Duodenal mucosa (tissue), 2 donors: Measurements from ENCODE around the gene ALDH3B1.
A peak's percentile ranks its signal among the peaks of the same experiment; 100 is the strongest.

Experiments
- H3K27ac ChIP-seq: one replicate; pipeline ENCODE4 v1.7.0; 2013; ENCODE audit warnings: low read depth, low read length
- H3K27me3 ChIP-seq, 2 donors: one replicate each; pipeline ENCODE4 v1.7.0; 2013; ENCODE audit warnings: low read length in 2 of 2, control low read depth in 1 of 2; ENCODE audit not compliant: insufficient read depth in 2 of 2, control insufficient read depth in 1 of 2
- H3K36me3 ChIP-seq, 2 donors: one replicate each; pipeline ENCODE4 v1.7.0; 2013; ENCODE audit warnings: low read length in 2 of 2, control low read depth in 1 of 2; ENCODE audit not compliant: insufficient read depth in 2 of 2, control insufficient read depth in 1 of 2
- H3K4me1 ChIP-seq, 2 donors: one replicate each; pipeline ENCODE4 v1.7.0; 2013; ENCODE audit warnings: low read length in 2 of 2, control low read depth in 1 of 2; ENCODE audit not compliant: insufficient read depth in 2 of 2, control insufficient read depth in 1 of 2
- H3K4me3 ChIP-seq, 2 donors: one replicate each; pipeline ENCODE4 v1.7.0; 2013; ENCODE audit warnings: low read length in 2 of 2, low read depth in 1 of 2
- H3K9ac ChIP-seq, 2 donors: one replicate each; pipeline ENCODE4 v1.7.0; 2013; ENCODE audit warnings: low read length in 2 of 2, low read depth in 1 of 2
- H3K9me3 ChIP-seq, 2 donors: one replicate each; pipeline ENCODE4 v1.7.0; 2013; ENCODE audit warnings: low read length in 2 of 2, control low read depth in 1 of 2; ENCODE audit not compliant: control insufficient read depth in 1 of 2

Gene ALDH3B1

DNA sequence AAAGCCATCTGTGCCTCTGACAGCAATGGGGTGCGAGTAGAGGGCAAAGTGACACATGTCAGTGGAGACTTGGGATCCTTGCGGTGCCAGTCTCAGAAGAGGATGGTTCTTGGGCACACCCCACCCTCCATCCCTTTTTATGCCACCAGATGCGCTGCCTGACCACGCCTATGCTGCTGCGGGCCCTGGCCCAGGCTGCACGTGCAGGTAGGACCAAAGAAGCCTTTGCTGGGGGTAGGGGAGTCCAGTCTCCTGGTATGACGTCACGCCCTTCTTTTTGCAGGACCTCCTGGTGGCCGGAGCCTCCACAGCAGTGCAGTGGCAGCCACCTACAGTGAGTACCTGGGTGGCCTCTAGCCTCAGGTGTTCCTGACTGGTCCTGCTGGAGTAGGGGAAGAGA, 21.9 kb downstream of the ALDH3B1 start:
- Histone ChIP-seq H3K4me3 (peak overlapping the region in 1 of 2 donors; percentile 97), H3K27me3 (no peaks in the 10 kb centered on the region), H3K4me1 (peaks cover 15 to 37% of the 10 kb centered on the region in 2 donors), H3K9ac (peak overlapping the region; percentile 20 to 88), H3K27ac (no peak overlapping the region), H3K9me3 (no peaks in the 10 kb centered on the region), H3K36me3 (peaks cover 20 to 38% of the 10 kb centered on the region in 2 donors)

DNA sequence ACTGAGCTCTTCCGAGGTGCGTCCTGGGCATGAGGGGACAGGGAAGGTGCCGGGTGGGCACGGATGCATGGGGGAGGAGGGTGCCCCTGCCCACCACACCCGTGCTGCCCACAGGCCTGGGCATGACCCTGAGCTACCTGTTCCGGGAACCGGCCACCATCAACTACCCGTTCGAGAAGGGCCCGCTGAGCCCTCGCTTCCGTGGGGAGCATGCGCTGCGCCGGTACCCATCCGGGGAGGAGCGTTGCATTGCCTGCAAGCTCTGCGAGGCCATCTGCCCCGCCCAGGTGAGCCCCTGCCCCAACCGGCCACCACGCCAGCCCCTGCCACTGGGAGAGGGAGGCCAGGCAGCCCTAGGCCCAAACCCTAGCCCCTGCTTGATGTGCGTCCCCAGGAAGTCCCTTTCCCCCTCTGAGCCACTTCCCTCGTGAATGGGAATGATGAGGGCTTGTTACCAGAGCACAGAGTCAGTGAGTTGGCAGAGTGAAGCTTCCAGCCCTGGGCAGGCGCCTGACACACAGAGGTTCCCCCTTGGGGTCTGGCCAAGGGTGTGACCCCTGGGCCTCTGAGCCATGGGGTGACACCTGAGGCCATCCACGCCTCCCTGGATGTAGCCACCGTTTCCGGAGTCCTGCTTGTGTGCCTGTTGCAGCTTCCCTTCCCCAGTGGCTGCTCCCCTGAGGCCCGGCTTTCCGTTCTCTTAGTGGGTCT, 23.0 kb downstream of the ALDH3B1 start:
- Histone ChIP-seq H3K9me3 (no peaks in the 10 kb centered on the region), H3K4me3 (no peak overlapping the region), H3K27me3 (no peaks in the 10 kb centered on the region), H3K36me3 (peaks cover 20 to 27% of the 10 kb centered on the region in 2 donors), H3K9ac (no peak overlapping the region), H3K27ac (no peak overlapping the region), H3K4me1 (peaks cover 24 to 48% of the 10 kb centered on the region in 2 donors)

DNA sequence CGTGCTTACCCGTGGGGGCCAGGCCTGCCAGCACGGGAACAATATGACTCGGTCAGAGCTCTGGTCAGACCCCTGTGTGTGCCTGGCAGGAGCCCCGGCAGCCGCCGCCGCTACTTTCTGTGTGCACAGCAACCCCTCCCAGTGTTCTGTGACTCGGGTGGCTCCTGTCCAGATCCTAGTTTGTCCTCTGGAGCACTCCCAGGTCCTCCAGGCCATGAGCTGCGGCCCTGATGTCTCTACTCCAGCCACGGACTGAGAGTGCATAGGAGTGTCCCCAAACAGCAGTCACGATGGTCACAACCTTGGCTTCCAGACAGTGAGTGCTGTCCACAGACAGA, 23.6 kb downstream of the ALDH3B1 start:
- no peaks in the 10 kb centered on the region for H3K27me3 ChIP-seq
- no peaks in the 10 kb centered on the region for H3K9me3 ChIP-seq
- H3K9ac ChIP-seq, result no peak overlapping the region
- peaks cover 20 to 27% of the 10 kb centered on the region in 2 donors for H3K36me3 ChIP-seq
- no peak overlapping the region for H3K27ac ChIP-seq
- no peak overlapping the region for H3K4me3 ChIP-seq
- peaks cover 29 to 54% of the 10 kb centered on the region in 2 donors for H3K4me1 ChIP-seq

DNA sequence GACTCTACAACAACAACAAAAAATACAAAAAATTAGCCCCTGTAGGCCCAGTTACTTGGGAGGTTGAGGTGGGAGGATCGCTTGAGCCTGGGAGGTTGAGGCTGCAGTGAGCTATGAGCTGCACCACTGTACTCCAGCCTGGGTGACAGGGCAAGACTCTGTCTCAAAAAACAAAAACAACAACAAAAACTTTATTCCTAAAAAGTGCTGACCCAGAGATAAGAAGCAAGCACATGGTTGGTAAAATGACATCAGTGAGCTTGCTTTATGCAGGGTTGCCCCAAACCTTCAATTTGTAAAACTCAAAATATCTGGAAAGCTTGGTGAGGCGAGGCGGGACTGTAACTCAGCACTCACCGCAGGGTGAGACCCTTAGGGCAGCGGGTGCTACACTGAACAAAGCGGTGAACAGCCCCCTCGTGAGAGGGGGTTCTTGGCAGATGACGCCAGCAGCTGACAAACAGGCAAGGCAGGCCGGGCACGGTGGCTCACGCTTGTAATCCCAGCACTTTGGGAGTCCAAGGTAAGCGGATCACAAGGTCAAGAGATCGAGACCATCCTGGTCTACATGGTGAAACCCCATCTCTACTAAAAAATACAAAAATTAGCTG, 25.2 kb downstream of the ALDH3B1 start:
- Histone ChIP-seq H3K27ac (no peak overlapping the region), H3K27me3 (no peaks in the 10 kb centered on the region), H3K9ac (no peak overlapping the region), H3K4me3 (no peak overlapping the region), H3K36me3 (peaks cover 20 to 27% of the 10 kb centered on the region in 2 donors), H3K9me3 (no peaks in the 10 kb centered on the region), H3K4me1 (peaks cover 30 to 53% of the 10 kb centered on the region in 2 donors)

DNA sequence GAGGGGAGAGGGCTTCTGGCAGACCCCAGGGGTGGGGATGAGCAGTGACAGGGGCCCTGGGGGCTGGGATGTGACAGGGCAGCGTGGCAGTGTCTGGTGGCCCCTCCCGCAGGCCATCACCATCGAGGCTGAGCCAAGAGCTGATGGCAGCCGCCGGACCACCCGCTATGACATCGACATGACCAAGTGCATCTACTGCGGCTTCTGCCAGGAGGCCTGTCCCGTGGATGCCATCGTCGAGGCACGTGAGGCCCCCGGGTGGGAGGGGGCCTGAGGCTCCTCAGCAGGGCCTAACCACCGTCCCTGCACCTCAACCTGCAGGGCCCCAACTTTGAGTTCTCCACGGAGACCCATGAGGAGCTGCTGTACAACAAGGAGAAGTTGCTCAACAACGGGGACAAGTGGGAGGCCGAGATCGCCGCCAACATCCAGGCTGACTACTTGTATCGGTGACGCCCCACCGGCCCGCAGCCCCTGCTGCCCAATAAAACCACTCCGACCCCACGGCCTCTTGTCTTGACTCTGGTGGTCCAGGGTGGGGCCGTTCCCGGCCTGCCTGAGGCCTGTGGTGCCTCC, 26.1 kb downstream of the ALDH3B1 start:
- Histone ChIP-seq H3K9ac (peak overlapping the region; percentile 47 to 85), H3K4me3 (no peak overlapping the region), H3K9me3 (no peaks in the 10 kb centered on the region), H3K27ac (peak overlapping the region; percentile 73), H3K36me3 (peaks cover 20 to 27% of the 10 kb centered on the region in 2 donors), H3K27me3 (no peaks in the 10 kb centered on the region), H3K4me1 (peaks cover 35 to 56% of the 10 kb centered on the region in 2 donors)

DNA sequence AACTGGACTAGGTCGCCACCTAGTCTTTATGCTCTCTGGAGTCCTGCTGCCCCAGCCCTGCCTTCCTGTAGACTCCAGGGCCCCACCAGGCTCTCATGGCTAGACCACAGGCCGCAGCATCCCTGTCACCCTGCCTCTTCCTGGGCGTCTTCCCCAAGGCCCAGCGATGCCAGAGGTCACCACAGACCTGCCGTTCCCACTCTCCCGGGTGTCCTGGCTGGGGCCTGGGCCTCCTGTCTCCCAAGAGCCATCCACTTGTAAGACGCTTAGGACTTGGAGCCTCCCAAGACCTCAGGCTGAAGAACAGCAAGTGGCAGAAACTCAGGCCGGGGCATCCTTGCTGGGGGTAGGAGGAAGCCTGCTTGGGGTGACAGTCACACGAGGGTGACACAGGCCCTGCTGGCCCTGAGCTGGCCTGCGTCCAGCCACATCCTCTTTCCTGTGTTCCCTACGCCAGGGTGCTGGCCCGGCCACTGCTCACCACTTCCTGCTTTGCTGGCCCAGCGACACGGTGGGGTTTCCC, 26.7 kb downstream of the ALDH3B1 start:
- H3K27me3 ChIP-seq, result no peaks in the 10 kb centered on the region
- peaks cover 20 to 32% of the 10 kb centered on the region in 2 donors for H3K36me3 ChIP-seq
- H3K9ac ChIP-seq, result peak overlapping the region; percentile 47 to 85
- H3K9me3 ChIP-seq, result no peaks in the 10 kb centered on the region
- peak overlapping the region; percentile 73 for H3K27ac ChIP-seq
- peaks cover 35 to 56% of the 10 kb centered on the region in 2 donors for H3K4me1 ChIP-seq
- no peak overlapping the region for H3K4me3 ChIP-seq

DNA sequence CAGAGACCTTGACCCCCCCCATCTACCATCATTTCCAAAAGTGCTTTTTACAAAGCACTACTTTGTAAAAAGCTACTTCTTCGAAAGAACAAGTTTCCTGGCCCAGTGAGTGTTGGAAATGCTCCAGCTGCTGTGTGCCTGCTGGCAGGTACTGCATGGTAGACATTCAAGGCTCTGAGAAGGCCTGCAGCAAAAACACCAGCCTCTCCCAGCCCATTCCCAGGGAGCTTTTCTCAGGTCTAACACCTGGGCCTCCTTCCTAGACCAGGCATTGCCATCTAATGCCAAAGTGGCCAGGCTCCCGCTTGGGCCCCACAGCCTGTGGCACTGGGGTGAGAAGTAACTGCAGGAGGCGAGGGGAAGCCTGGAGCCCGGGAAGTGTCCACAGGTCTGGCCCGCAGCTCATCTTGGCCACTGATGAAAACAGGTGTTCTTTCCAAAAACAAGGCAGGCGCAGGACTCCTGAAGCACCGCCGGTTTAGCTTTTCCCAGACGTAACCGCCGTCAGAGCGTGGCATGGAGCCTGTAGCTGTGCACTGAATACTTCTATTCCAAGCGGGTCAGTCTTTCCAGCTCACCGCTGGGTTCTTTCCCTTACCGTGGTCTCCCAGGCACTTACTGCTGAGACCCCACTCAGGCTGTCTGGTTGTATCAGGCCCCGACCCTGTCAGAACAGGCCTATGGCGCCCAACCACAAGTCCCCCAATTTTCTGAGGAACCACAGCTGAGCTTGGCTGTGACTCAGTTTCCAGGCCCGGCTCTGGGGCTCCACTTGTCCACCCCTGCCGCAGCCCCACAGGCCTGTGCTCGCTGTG, 27.5 kb downstream of the ALDH3B1 start:
- Histone ChIP-seq H3K9ac (peak overlapping the region; percentile 85 to 94), H3K27ac (peak overlapping the region; percentile 73), H3K4me1 (peaks cover 32 to 50% of the 10 kb centered on the region in 2 donors), H3K36me3 (peaks cover 16 to 29% of the 10 kb centered on the region in 2 donors), H3K9me3 (no peaks in the 10 kb centered on the region), H3K4me3 (peak overlapping the region in 1 of 2 donors; percentile 87), H3K27me3 (no peaks in the 10 kb centered on the region)

DNA sequence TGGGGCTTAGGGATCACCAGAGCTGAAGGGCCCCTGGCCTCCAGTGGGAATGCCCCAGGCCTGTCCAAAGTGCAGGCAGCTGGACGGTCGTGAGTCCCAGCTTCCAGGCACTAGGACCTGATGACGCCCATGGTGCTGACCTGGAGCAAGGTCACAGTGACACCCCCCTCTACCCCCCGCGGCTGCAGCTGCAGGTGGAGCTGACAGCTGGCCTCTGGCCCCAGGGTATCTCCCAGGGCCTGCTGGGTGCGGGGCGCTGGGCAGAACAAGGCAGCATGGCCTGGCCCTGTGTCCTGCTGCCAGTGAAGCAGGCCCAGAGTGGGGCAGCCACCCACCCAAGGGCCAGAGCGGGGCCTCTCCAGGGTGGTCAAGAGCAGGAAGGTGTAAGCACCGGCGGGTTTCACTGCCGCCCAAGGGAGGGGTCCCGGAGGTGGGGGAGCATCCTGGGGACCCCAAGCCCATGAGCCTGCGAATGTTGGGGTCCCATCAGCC, 28.1 kb downstream of the ALDH3B1 start:
- Histone ChIP-seq H3K36me3 (peaks cover 10 to 27% of the 10 kb centered on the region in 2 donors), H3K4me3 (peak overlapping the region; percentile 87 to 92), H3K9me3 (no peaks in the 10 kb centered on the region), H3K9ac (peak overlapping the region; percentile 85 to 94), H3K4me1 (peaks cover 37 to 55% of the 10 kb centered on the region in 2 donors), H3K27me3 (no peaks in the 10 kb centered on the region), H3K27ac (peak overlapping the region; percentile 83)

DNA sequence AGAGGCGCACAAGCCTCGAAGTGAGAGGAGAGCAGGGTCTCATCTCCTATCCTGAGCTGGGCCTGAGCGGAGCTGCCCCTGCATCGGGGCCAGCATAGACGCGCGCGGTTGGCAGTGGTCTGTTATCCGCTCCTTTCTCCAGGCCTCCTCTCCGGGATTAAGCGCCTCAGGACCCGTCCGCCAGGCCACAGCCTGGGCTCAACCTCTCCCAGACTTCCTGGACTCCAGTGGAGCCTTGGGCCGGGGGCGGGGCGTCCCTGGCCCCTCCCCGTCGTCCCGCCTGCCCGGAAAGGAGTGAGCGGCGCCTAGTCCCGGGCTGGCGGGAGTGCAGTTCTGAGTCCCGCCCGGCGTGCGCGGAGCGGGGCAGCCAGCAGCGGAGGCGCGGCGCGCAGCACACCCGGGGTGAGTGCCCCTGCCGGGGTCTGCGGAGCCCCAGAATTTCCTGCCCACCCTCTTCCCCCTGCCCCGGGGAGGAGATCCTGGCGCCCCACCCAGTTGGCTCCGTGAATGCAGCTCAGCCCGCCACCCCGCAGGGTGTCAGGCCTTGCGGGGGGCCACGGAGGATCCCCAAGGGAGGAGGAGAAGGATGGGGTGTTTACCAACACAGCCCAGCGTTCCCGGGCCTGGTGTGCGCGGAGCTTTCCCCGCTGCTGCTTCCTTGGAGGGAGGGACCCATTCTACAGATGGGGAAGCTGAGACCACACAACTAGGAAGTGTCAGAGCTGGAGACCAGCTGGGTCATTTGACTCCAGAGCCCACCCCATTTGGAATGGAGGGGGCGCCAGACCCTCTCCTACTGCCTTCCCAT, 28.8 kb downstream of the ALDH3B1 start, which contains the start of gene TCIRG1:
TCIRG1 (plus strand) TSS at position 308 of the 808 bp plus-strand sequence. CDS start 2,247 bp downstream, outside the sequence.
- Histone ChIP-seq H3K4me3 (peak within 1 kb of the TSS; percentile 87 to 92), H3K9ac (peak within 1 kb of the TSS; percentile 85 to 94), H3K9me3 (no peaks in the 10 kb centered on the region), H3K27me3 (no peaks in the 10 kb centered on the region), H3K36me3 (peaks cover 3 to 25% of the 10 kb centered on the region in 2 donors), H3K27ac (peak within 1 kb of the TSS; percentile 83), H3K4me1 (peaks cover 39 to 57% of the 10 kb centered on the region in 2 donors)
